Measurements from ENCODE around the gene TPRG1L.

Gene TPRG1L

DNA sequence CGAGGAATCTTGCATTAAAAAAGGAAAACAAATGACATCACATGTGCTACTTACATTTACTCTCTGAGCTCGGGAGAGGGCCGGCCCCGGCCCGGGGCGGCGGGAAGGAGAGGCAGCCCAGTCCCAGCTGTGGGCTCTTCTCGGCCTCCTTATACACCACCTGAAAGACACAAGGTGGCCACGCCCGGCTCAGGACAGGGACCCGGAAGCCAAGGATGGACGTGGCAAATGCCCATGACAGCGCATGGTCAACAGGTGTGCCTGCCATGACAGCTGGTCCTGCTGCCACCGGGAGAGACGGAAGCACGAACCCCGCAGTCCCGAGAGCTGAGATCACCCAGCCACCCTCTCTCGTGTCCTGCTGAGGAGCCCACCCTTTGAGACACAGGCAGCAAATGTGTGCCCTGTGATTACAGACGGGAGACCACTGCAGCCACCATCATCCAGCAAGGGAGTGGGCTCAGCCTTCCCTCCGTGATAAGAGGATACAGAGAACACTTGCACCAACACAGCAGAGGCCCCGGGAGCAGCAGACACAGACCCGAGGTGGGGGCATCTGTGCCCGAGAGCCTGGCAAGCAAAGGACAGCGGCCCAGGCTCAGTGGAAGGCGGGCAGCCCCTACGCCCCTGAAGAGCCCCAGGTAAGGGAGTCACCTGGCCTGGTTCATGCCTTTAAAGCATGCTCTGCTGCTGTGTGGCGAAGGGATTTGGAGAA lies 8.7 kb downstream of the TPRG1L start:
- TF ChIP-seq CTCF (IDR thresholded peaks at IDR 0.05; ENCODE audit: insufficient read depth, low read depth, low read length, missing control alignments) = no peak
- no peak overlapping the region for H3K4me3 ChIP-seq (ENCODE audit: low read length)
- no peak for DNase-seq (ENCODE audit: low read depth)

GRCh38 chr1:3634059-3634800 lies 9.4 kb downstream of the TPRG1L start:
- H3K4me3 ChIP-seq (ENCODE audit: low read length) = no peak overlapping the region
- DNase-seq (ENCODE audit: low read depth) = no peak
- no peak for TF ChIP-seq CTCF (IDR thresholded peaks at IDR 0.05; ENCODE audit: insufficient read depth, low read depth, low read length, missing control alignments)

DNA sequence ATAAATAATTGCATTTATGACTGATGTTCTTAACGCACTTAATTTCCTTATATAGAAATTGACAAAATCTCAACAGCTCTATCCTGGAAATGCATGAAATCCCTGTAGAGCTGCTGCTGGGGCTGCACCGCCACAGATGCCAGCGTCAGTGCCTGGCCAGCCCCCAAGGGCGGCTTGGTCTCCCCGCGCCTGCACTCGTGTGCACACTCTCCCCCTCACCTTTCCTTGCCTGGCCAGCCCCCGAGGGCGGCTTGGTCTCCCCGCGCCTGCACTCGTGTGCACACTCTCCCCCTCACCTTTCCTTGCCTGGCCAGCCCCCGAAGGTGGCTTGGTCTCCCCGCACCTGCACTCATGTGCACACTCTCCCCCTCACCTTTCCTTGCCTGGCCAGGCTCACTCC lies 11.3 kb downstream of the TPRG1L start:
- DNase-seq (ENCODE audit: low read depth) = no peak
- no peak overlapping the region for H3K4me3 ChIP-seq (ENCODE audit: low read length)
- no peak for TF ChIP-seq CTCF (IDR thresholded peaks at IDR 0.05; ENCODE audit: insufficient read depth, low read depth, low read length, missing control alignments)

DNA sequence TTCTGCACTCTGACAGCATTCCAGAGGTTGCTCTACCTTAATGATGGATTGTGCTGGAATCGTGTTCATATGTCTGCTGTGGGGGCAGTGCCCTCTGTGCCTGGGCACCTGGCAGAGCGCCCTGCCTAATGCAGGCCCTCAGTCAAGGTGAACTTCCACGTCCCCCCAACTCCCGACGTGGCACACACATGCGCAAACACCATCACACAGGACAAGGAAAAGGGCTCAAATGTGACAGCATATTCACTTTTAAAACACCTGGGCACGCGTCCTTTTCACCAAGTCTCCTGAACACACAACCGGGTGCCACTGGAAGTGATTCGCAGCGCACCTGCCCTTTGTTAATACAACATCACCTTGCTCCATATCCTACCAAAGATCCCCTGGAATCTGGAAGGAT lies 11.7 kb downstream of the TPRG1L start:
- no peak for TF ChIP-seq CTCF (IDR thresholded peaks at IDR 0.05; ENCODE audit: insufficient read depth, low read depth, low read length, missing control alignments)
- no peak for DNase-seq (ENCODE audit: low read depth)
- H3K4me3 ChIP-seq (ENCODE audit: low read length) = no peak overlapping the region

DNA sequence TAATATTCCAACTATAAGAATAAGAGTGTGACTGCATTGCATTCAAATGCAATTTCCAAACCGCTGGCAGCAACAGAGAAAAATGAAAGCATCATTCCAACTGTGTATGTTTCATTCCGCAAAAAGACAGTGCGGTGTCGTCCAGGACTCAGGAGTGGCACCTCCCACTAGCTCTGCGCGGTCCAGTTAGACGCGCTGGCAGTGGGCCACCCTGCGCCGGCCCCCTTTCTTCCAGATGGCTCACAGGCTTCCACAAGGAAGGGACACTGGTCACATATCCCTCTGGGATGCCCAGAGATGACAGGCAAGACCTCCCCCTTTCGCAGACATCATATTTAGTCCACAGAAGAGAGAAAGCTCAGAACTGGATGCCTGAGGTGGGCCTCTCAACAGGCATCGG lies 13.2 kb downstream of the TPRG1L start:
- DNase-seq (ENCODE audit: low read depth) = no peak
- H3K4me3 ChIP-seq (ENCODE audit: low read length) = no peak overlapping the region
- no peak for TF ChIP-seq CTCF (IDR thresholded peaks at IDR 0.05; ENCODE audit: insufficient read depth, low read depth, low read length, missing control alignments)

- H3K4me3 ChIP-seq (ENCODE audit: low read length) = no peak overlapping the region
- DNase-seq (ENCODE audit: low read depth) = no peak
- TF ChIP-seq CTCF (IDR thresholded peaks at IDR 0.05; ENCODE audit: insufficient read depth, low read depth, low read length, missing control alignments) = no peak
Observed at GRCh38 chr1:3638676-3639075, 13.9 kb downstream of the TPRG1L start.

Measured in epithelial cell of esophagus (primary cell).